ENCODE results near the gene R3HDM2. TPM values are rescaled to one million over a fixed set of nuclear protein-coding genes. Genes with fewer than 3 reads are reported as not detected.

Gene R3HDM2
- total and polyA plus RNA-seq, 2 of the 13 experiments (the other 11 are each of a cell fraction or from before 2014, with no cell fraction given): 11.1 to 23.5 TPM

GRCh38 chr12:57261428-57261865 lies 169.4 kb downstream of the R3HDM2 start:
- in situ Hi-C loops (cut with HindIII; ENCODE audit: extremely low pct_ligation_motif_present, low pct_unique_long_range_greater_than_20kb) (loop anchor here (5.0 kb wide), 1 partner anchor 196 kb away; the partner anchor contains the start of genes GLI1 and INHBE), intact Hi-C loops (cut with micrococcal nuclease; ENCODE audit: unreplicated experiment) (loop anchor here (5.0 kb wide), 1 partner anchor 191 kb away; no protein-coding TSS in a partner anchor)
- Histone ChIP-seq H3K4me1 (ENCODE audit: insufficient read depth, low read length) (peaks cover 13% of the 10 kb centered on the region), H3K36me3 (replicated peaks in 1 of 2; ENCODE audit: control insufficient read depth in 1 of 2, insufficient read depth in 2 of 2, low read length in 2 of 2) (peaks cover 10 to 39% of the 10 kb centered on the region in 2 experiments), H3K4me2 (ENCODE audit: low read depth, low read length) (no peak overlapping the region), H4K20me1 (ENCODE audit: insufficient read depth, low read length) (no peaks in the 10 kb centered on the region), H3K9ac (ENCODE audit: insufficient read depth, low read depth, low read length) (no peak overlapping the region), H3K9me3 (ENCODE audit: low read length) (no peaks in the 10 kb centered on the region), H3K27me3 (ENCODE audit: control insufficient read depth in 1 of 2, insufficient read depth in 2 of 2, low read length in 2 of 2) (no peaks in the 10 kb centered on the region), H2AFZ (ENCODE audit: low read length) (no peak overlapping the region), H3K4me3 (replicated peaks in 1 of 3; ENCODE audit: insufficient read depth in 1 of 3, low read depth in 2 of 3, low read length in 3 of 3) (no peak overlapping the region), H3K79me2 (ENCODE audit: insufficient read depth, low read length) (no peaks in the 10 kb centered on the region), H3K27ac (ENCODE audit: extremely low read length, insufficient read depth, low read length) (no peak overlapping the region)
- TF ChIP-seq ZSCAN5A (CRISPR knock-in tag; IDR thresholded peaks at IDR 0.05; ENCODE audit: borderline replicate concordance) (no peak), ZNF792 (CRISPR knock-in tag; IDR thresholded peaks at IDR 0.05) (no peak), HNRNPL (IDR thresholded peaks at IDR 0.05; ENCODE audit: low read depth, low read length) (no peak), ZNF460 (CRISPR knock-in tag; IDR thresholded peaks at IDR 0.05; ENCODE audit: borderline replicate concordance) (no peak), NFIB (CRISPR knock-in tag; IDR thresholded peaks at IDR 0.05; ENCODE audit: borderline replicate concordance) (no peak), ZNF879 (CRISPR knock-in tag; IDR thresholded peaks at IDR 0.05) (no peak), NR2C2 (CRISPR knock-in tag; IDR thresholded peaks at IDR 0.05; ENCODE audit: borderline replicate concordance) (no peak), ZFP37 (CRISPR knock-in tag; IDR thresholded peaks at IDR 0.05; ENCODE audit: borderline replicate concordance) (no peak), ZNF558 (CRISPR knock-in tag; IDR thresholded peaks at IDR 0.05; ENCODE audit: borderline replicate concordance) (no peak), ZNF672 (CRISPR knock-in tag; IDR thresholded peaks at IDR 0.05) (no peak), CSRNP2 (CRISPR knock-in tag; conservative IDR thresholded peaks at IDR 0.05; ENCODE audit: low read depth) (no peak), TEF (CRISPR knock-in tag; IDR thresholded peaks at IDR 0.05) (no peak), ARNT2 (CRISPR knock-in tag; IDR thresholded peaks at IDR 0.05; ENCODE audit: low read depth) (no peak), MTERF4 (CRISPR knock-in tag; IDR thresholded peaks at IDR 0.05) (no peak), ZNF841 (CRISPR knock-in tag; IDR thresholded peaks at IDR 0.05; ENCODE audit: borderline replicate concordance) (no peak), ZFP36L1 (CRISPR knock-in tag; IDR thresholded peaks at IDR 0.05) (no peak)
- no peak for ATAC-seq
- CTCF ChIA-PET (ENCODE audit: low intra/inter-chr PET ratio, low total read pairs): no interaction called here
- no TSS peak for BruUV-seq (replicated peaks)
- WGBS (ENCODE audit: low lambda C conversion rate): 85% methylated on average over 2 of the region's 2 CpGs
- FAIRE-seq: no peak
- DNase-seq (ENCODE audit: low spot score): no peak
- POLR2A ChIA-PET: interaction anchor here (0.6 kb wide), 1 partner anchor 151 kb away, joined by 3 read pairs; no protein-coding TSS in a partner anchor
